GM12878 (cell line): ENCODE results near the gene GP9.

Experiments
- CTCF ChIP-seq, 3 experiments: IDR thresholded peaks in 2 of 3; conservative IDR thresholded peaks in 1 of 3; 2 replicates each; pipeline ENCODE4 v1.5.1; 2011; ENCODE audit warnings: low read depth in 3 of 3, low read length in 3 of 3, mild to moderate bottlenecking in 3 of 3, control low read depth in 2 of 3, moderate library complexity in 2 of 3, inconsistent platforms in 1 of 3, mixed read lengths in 1 of 3; ENCODE audit not compliant: control insufficient read depth in 2 of 3, insufficient read depth in 1 of 3; ENCODE audit errors: extremely low read depth in 1 of 3
- EED ChIP-seq: sonication (generic); IDR thresholded peaks from 2 replicates; pipeline ENCODE4 v1.6.1; 2016; ENCODE audit warnings: antibody characterized with exemption, low read depth
- FOXM1 ChIP-seq: IDR thresholded peaks from 2 replicates; pipeline ENCODE4 v1.6.1; 2012; ENCODE audit warnings: low read depth, mild to moderate bottlenecking, inconsistent platforms, low read length, moderate library complexity
- MTA2 ChIP-seq: fragments of 450-650 bp; IDR thresholded peaks from 2 replicates; pipeline ENCODE4 v1.6.1; 2016; ENCODE audit warnings: low read depth, mild to moderate bottlenecking, moderate library complexity
- PAX8 ChIP-seq: fragments of 450-650 bp; IDR thresholded peaks from 2 replicates; pipeline ENCODE4 v1.6.1; 2017; ENCODE audit warnings: mild to moderate bottlenecking, moderate library complexity
- POLR2A ChIP-seq: IDR thresholded peaks from 2 replicates; pipeline ENCODE4 v1.6.1; 2011; ENCODE audit warnings: low read depth, mild to moderate bottlenecking, low read length
- RBBP5 ChIP-seq: fragments of 200-600 bp; sonication (generic); conservative IDR thresholded peaks from 2 replicates; pipeline ENCODE4 v1.6.1; 2016
- TAF1 ChIP-seq: IDR thresholded peaks from 2 replicates; pipeline ENCODE4 v1.6.1; 2011; ENCODE audit warnings: mild to moderate bottlenecking, low read depth, low read length, borderline replicate concordance

GRCh38 chr3:129105862-129106261, 45.3 kb downstream of the GP9 start:
- TF ChIP-seq FOXM1 = no peak
- no peak for TF ChIP-seq RBBP5
- no peak for TF ChIP-seq MTA2
- TF ChIP-seq CTCF (IDR thresholded peaks at IDR 0.05 in 2 of 3, conservative IDR thresholded peaks at IDR 0.05 in 1 of 3; ENCODE audit: control insufficient read depth in 2 of 3, extremely low read depth in 1 of 3, insufficient read depth in 1 of 3, low read depth in 3 of 3, low read length in 3 of 3) = no peak
- TF ChIP-seq EED = no peak
- no peak for TF ChIP-seq TAF1
- TF ChIP-seq PAX8 = no peak
- TF ChIP-seq POLR2A = no peak
